Ectodermal cell (in vitro differentiated cells): Measurements from ENCODE around the gene CD300LF.
A peak's percentile ranks its signal among the peaks of the same experiment; 100 is the strongest.

Experiments
- H3K27ac ChIP-seq: 2 replicates; pipeline ENCODE4 v1.7.0; 2013; ENCODE audit warnings: mild to moderate bottlenecking, low read depth, low read length; ENCODE audit not compliant: insufficient read depth, poor library complexity, severe bottlenecking
- H3K27me3 ChIP-seq: 2 replicates; pipeline ENCODE4 v1.7.0; 2013; ENCODE audit warnings: mild to moderate bottlenecking, low read length; ENCODE audit not compliant: insufficient read depth, control insufficient read depth, poor library complexity, severe bottlenecking
- H3K36me3 ChIP-seq: one replicate; pipeline ENCODE4 v1.7.0; 2013; ENCODE audit warnings: low read length; ENCODE audit not compliant: control insufficient read depth, insufficient read depth
- H3K4me1 ChIP-seq: one replicate; pipeline ENCODE4 v1.7.0; 2013; ENCODE audit warnings: low read length; ENCODE audit not compliant: control insufficient read depth, insufficient read depth
- H3K4me3 ChIP-seq: 2 replicates; pipeline ENCODE4 v1.7.0; 2013; ENCODE audit warnings: low read depth, low read length, control low read depth; ENCODE audit not compliant: insufficient read depth
- H3K9me3 ChIP-seq: 2 replicates; pipeline ENCODE4 v1.7.0; 2013; ENCODE audit warnings: mild to moderate bottlenecking, low read length, moderate library complexity; ENCODE audit not compliant: control insufficient read depth
- WGBS, 2 experiments: methylation state at CpG; one replicate each; pipeline ENCODE4 v1.1.7; 2013; ENCODE audit warnings: missing lambda C conversion rate in 2 of 2; 5-methylcytosine and 5-hydroxymethylcytosine counted together

Gene CD300LF

GRCh38 chr17:74746376-74746775, 33.7 kb upstream of the CD300LF start:
- 82 to 83% methylated on average over 5 of the region's 5 CpGs for WGBS, 2 experiments
- Histone ChIP-seq H3K27me3 (peaks cover 4% of the 10 kb centered on the region), H3K4me3 (no peak overlapping the region), H3K27ac (peak overlapping the region; percentile 27), H3K4me1 (peaks cover 48% of the 10 kb centered on the region), H3K9me3 (no peaks in the 10 kb centered on the region), H3K36me3 (no peaks in the 10 kb centered on the region)

- 75 to 88% methylated on average over 6 to 8 of the region's 8 CpGs for WGBS, 2 experiments
- H3K36me3 ChIP-seq = no peaks in the 10 kb centered on the region
- H3K4me1 ChIP-seq = peaks cover 42% of the 10 kb centered on the region
- no peak overlapping the region for H3K27ac ChIP-seq
- no peak overlapping the region for H3K4me3 ChIP-seq
- peaks cover 4% of the 10 kb centered on the region for H3K27me3 ChIP-seq
- no peaks in the 10 kb centered on the region for H3K9me3 ChIP-seq
These were observed 32.9 kb upstream of the CD300LF start for GRCh38 chr17:74745548-74746177.

GRCh38 chr17:74744714-74745547, 32.2 kb upstream of the CD300LF start:
- Histone ChIP-seq H3K4me1 (peaks cover 37% of the 10 kb centered on the region), H3K27ac (no peak overlapping the region), H3K9me3 (no peaks in the 10 kb centered on the region), H3K27me3 (peaks cover 4% of the 10 kb centered on the region), H3K36me3 (no peaks in the 10 kb centered on the region), H3K4me3 (no peak overlapping the region)
- WGBS, 2 experiments = 29 to 31% methylated on average over 24 of the region's 24 CpGs

GRCh38 chr17:74744349-74744713, 31.6 kb upstream of the CD300LF start:
- Histone ChIP-seq H3K27me3 (peaks cover 3% of the 10 kb centered on the region), H3K27ac (no peak overlapping the region), H3K9me3 (no peaks in the 10 kb centered on the region), H3K4me1 (peaks cover 31% of the 10 kb centered on the region), H3K4me3 (no peak overlapping the region), H3K36me3 (no peaks in the 10 kb centered on the region)
- 62% methylated on average over 2 of the region's 2 CpGs for WGBS, 2 experiments

- Histone ChIP-seq H3K27me3 (peaks cover 6% of the 10 kb centered on the region), H3K27ac (no peak overlapping the region), H3K36me3 (no peaks in the 10 kb centered on the region), H3K9me3 (no peaks in the 10 kb centered on the region), H3K4me3 (no peak overlapping the region), H3K4me1 (peaks cover 31% of the 10 kb centered on the region)
- 86 to 93% methylated on average over 2 of the region's 2 CpGs for whole genome bisulfite sequencing, 2 experiments
These were observed 31.0 kb upstream of the CD300LF start for GRCh38 chr17:74743755-74744154.

- Histone ChIP-seq H3K27ac (no peak overlapping the region), H3K4me3 (no peak overlapping the region), H3K9me3 (no peaks in the 10 kb centered on the region), H3K4me1 (peaks cover 38% of the 10 kb centered on the region), H3K27me3 (peaks cover 13% of the 10 kb centered on the region), H3K36me3 (no peaks in the 10 kb centered on the region)
- 91 to 95% methylated on average over 9 of the region's 9 CpGs for WGBS, 2 experiments
These were observed 30.3 kb upstream of the CD300LF start for GRCh38 chr17:74742978-74743545.

- Histone ChIP-seq H3K27me3 (peaks cover 23% of the 10 kb centered on the region), H3K36me3 (no peaks in the 10 kb centered on the region), H3K27ac (no peak overlapping the region), H3K9me3 (no peaks in the 10 kb centered on the region), H3K4me1 (peaks cover 35% of the 10 kb centered on the region), H3K4me3 (no peak overlapping the region)
- WGBS, 2 experiments = 48 to 52% methylated on average over 4 of the region's 4 CpGs
These were observed 29.4 kb upstream of the CD300LF start for GRCh38 chr17:74742153-74742515.

GRCh38 chr17:74740641-74741387, 28.1 kb upstream of the CD300LF start:
- WGBS, 2 experiments = 91 to 93% methylated on average over 17 of the region's 17 CpGs
- Histone ChIP-seq H3K27ac (no peak overlapping the region), H3K9me3 (no peaks in the 10 kb centered on the region), H3K4me1 (peaks cover 31% of the 10 kb centered on the region), H3K36me3 (no peaks in the 10 kb centered on the region), H3K4me3 (no peak overlapping the region), H3K27me3 (peaks cover 36% of the 10 kb centered on the region)

- H3K36me3 ChIP-seq = no peaks in the 10 kb centered on the region
- H3K4me1 ChIP-seq = peaks cover 25% of the 10 kb centered on the region
- no peak overlapping the region for H3K4me3 ChIP-seq
- no peaks in the 10 kb centered on the region for H3K9me3 ChIP-seq
- WGBS, 2 experiments = 96 to 97% methylated on average over 6 of the region's 6 CpGs
- H3K27ac ChIP-seq = no peak overlapping the region
- H3K27me3 ChIP-seq = peaks cover 42% of the 10 kb centered on the region
These were observed 27.4 kb upstream of the CD300LF start for GRCh38 chr17:74740173-74740572.
